GM23338 (cell line): ENCODE data around the gene HSD11B1L. TPM values are rescaled to one million over a fixed set of nuclear protein-coding genes. Genes with fewer than 3 reads are reported as not detected.

Experiments
- ATAC-seq: fragments of 200-7000 bp; cut with Tn5 transposase; 3 replicates; pipeline ENCODE4 v1.9.1; 2020
- DNase-seq: peaks from one replicate; pipeline ENCODE4 v3.0.0-alpha.2; 2015; ENCODE audit warnings: low spot score
- H2AFZ ChIP-seq: fragments of 200-600 bp; sonication (generic); 2 replicates; pipeline ENCODE4 v1.8.0; 2016; ENCODE audit warnings: antibody characterized with exemption, mild to moderate bottlenecking, moderate library complexity
- H3F3A ChIP-seq: fragments of 200-600 bp; sonication (generic); replicated peaks from 2 replicates; pipeline ENCODE4 v1.8.0; 2017; ENCODE audit warnings: antibody characterized with exemption, mixed run types, low read depth
- H3K27ac ChIP-seq: fragments of 200-600 bp; sonication (generic); 2 replicates; pipeline ENCODE4 v1.6.1; 2016; ENCODE audit warnings: low read depth
- H3K27me3 ChIP-seq: fragments of 200-600 bp; sonication (generic); 2 replicates; pipeline ENCODE4 v1.8.0; 2016; ENCODE audit warnings: mild to moderate bottlenecking, mixed run types, moderate library complexity; ENCODE audit not compliant: insufficient read depth
- H3K36me3 ChIP-seq: fragments of 200-600 bp; sonication (generic); 2 replicates; pipeline ENCODE4 v1.8.0; 2016; ENCODE audit warnings: mild to moderate bottlenecking; ENCODE audit not compliant: insufficient read depth
- H3K4me1 ChIP-seq: fragments of 200-600 bp; sonication (generic); 2 replicates; pipeline ENCODE4 v1.8.0; 2016; ENCODE audit warnings: mild to moderate bottlenecking, moderate library complexity; ENCODE audit not compliant: insufficient read depth
- H3K4me2 ChIP-seq: fragments of 200-600 bp; sonication (generic); 2 replicates; pipeline ENCODE4 v1.7.1; 2017; ENCODE audit warnings: mixed run types
- H3K4me3 ChIP-seq: fragments of 200-600 bp; sonication (generic); 2 replicates; pipeline ENCODE4 v1.6.1; 2016; ENCODE audit warnings: mixed run types
- H3K79me2 ChIP-seq: fragments of 200-600 bp; sonication (generic); replicated peaks from 2 replicates; pipeline ENCODE4 v1.8.0; 2017; ENCODE audit warnings: mild to moderate bottlenecking; ENCODE audit not compliant: insufficient read depth
- H3K9me2 ChIP-seq: fragments of 200-600 bp; sonication (generic); 2 replicates; pipeline ENCODE4 v1.8.0; 2017; ENCODE audit not compliant: insufficient read depth
- H4K20me1 ChIP-seq: fragments of 200-600 bp; sonication (generic); replicated peaks from 2 replicates; pipeline ENCODE4 v1.8.0; 2017; ENCODE audit warnings: mild to moderate bottlenecking; ENCODE audit not compliant: insufficient read depth
- H3K27ac Mint-ChIP-seq: 2 replicates; pipeline ENCODE4 v1.8.0; 2020; ENCODE audit warnings: inconsistent platforms, mild to moderate bottlenecking, moderate library complexity, mixed read lengths
- H3K27me3 Mint-ChIP-seq: 3 replicates; pipeline ENCODE4 v1.8.0; 2022; ENCODE audit warnings: low read depth, mild to moderate bottlenecking, moderate library complexity, mixed read lengths, inconsistent platforms; ENCODE audit not compliant: insufficient read depth, poor library complexity
- H3K36me3 Mint-ChIP-seq: 3 replicates; pipeline ENCODE4 v1.8.0; 2021; ENCODE audit warnings: low read depth, mild to moderate bottlenecking, inconsistent platforms, moderate library complexity, mixed read lengths
- H3K4me1 Mint-ChIP-seq: 3 replicates; pipeline ENCODE4 v1.8.0; 2020; ENCODE audit warnings: mild to moderate bottlenecking, inconsistent platforms, mixed read lengths
- H3K4me3 Mint-ChIP-seq: 3 replicates; pipeline ENCODE4 v1.8.0; 2021; ENCODE audit warnings: moderate library complexity, mild to moderate bottlenecking, inconsistent platforms, mixed read lengths
- H3K9me3 Mint-ChIP-seq: 3 replicates; pipeline ENCODE4 v1.8.0; 2020; ENCODE audit warnings: moderate library complexity, mild to moderate bottlenecking, inconsistent platforms, mixed read lengths
- CREB1 ChIP-seq: fragments of 250-450 bp; sonication (Bioruptor Pico); IDR thresholded peaks from 2 replicates; pipeline ENCODE4 v1.5.0; 2020; ENCODE audit warnings: low read depth, mild to moderate bottlenecking, moderate library complexity
- CTCF ChIP-seq, 2 experiments: fragments of 200-600 bp in 1 of 2; sonication (generic) in 1 of 2; conservative IDR thresholded peaks; 2 replicates each; pipeline versions ENCODE4 v1.5.1 to v1.6.1; 2016 to 2017; ENCODE audit warnings: antibody characterized with exemption in 2 of 2, low read depth in 2 of 2, mild to moderate bottlenecking in 2 of 2, moderate library complexity in 1 of 2
- ZNF114 ChIP-seq: fragments of 250-450 bp; sonication (Bioruptor Pico); IDR thresholded peaks from 2 replicates; pipeline ENCODE4 v1.5.0; 2020; ENCODE audit warnings: mild to moderate bottlenecking, moderate library complexity
- polyA plus RNA-seq: library from polyadenylated mRNA; unstranded; fragments of >200 nt; fragmentation: Nextera tagmentation; extraction: Ambion mirVana; gene quantifications from 2 replicates; pipeline ENCODE4 v1.2.1, GENCODE V29; 2016
- total RNA-seq: library from RNA; depleted of rRNA; stranded (reverse); fragments of >200 nt; shearing (Covaris generic); gene quantifications from 2 replicates; pipeline ENCODE4 v1.2.3, GENCODE V29; 2014
- TF ChIP-seq, protein P1 (sequence below): fragments of 250-450 bp; sonication (Bioruptor Pico); IDR thresholded peaks from 2 replicates; pipeline ENCODE4 v1.5.0; 2020; ENCODE audit warnings: mild to moderate bottlenecking, moderate library complexity

HSD11B1L gene
- total and polyA plus RNA-seq, 2 experiments from 2014 or later: 12.9 to 18.4 TPM

- no peak for TF ChIP-seq CREB1 (CRISPR knock-in tag)
These were observed 14.3 kb downstream of the HSD11B1L start (continued) for GRCh38 chr19:5694956-5695648.

DNA sequence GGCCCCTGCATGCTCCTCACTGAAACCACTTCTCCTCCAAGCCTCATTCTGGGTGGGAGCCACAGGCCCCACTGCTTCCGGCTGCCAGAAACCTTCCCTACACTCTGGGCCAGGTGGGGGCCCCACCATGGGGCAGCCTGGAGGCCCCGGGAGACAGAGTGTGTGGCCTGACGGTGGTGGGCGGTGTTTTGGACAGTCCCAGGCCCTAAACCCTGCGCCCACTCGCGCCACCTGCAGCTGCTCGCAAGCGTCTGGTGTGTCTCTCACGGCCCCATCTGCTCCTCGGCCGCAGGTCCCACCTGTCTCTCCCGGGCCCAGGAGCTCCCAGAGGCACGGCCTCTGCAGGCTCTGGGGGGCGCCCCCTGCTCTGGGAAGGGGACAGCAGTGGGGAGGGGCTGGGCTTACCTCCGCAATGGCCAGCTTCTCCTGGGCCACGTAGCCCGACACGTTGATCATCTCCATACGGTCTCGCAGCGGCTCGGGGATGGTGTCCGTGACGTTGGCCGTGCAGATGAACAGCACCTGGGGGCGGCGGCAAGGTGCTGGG lies 14.9 kb downstream of the HSD11B1L start:
- TF ChIP-seq ZNF114 (no peak), CTCF (conservative IDR thresholded peaks at IDR 0.05; ENCODE audit: low read depth in 2 of 2) (peak in 1 of 2 experiments; percentile 31; a peak in 2 of 4 replicates)
- TF ChIP-seq, protein P1, sequence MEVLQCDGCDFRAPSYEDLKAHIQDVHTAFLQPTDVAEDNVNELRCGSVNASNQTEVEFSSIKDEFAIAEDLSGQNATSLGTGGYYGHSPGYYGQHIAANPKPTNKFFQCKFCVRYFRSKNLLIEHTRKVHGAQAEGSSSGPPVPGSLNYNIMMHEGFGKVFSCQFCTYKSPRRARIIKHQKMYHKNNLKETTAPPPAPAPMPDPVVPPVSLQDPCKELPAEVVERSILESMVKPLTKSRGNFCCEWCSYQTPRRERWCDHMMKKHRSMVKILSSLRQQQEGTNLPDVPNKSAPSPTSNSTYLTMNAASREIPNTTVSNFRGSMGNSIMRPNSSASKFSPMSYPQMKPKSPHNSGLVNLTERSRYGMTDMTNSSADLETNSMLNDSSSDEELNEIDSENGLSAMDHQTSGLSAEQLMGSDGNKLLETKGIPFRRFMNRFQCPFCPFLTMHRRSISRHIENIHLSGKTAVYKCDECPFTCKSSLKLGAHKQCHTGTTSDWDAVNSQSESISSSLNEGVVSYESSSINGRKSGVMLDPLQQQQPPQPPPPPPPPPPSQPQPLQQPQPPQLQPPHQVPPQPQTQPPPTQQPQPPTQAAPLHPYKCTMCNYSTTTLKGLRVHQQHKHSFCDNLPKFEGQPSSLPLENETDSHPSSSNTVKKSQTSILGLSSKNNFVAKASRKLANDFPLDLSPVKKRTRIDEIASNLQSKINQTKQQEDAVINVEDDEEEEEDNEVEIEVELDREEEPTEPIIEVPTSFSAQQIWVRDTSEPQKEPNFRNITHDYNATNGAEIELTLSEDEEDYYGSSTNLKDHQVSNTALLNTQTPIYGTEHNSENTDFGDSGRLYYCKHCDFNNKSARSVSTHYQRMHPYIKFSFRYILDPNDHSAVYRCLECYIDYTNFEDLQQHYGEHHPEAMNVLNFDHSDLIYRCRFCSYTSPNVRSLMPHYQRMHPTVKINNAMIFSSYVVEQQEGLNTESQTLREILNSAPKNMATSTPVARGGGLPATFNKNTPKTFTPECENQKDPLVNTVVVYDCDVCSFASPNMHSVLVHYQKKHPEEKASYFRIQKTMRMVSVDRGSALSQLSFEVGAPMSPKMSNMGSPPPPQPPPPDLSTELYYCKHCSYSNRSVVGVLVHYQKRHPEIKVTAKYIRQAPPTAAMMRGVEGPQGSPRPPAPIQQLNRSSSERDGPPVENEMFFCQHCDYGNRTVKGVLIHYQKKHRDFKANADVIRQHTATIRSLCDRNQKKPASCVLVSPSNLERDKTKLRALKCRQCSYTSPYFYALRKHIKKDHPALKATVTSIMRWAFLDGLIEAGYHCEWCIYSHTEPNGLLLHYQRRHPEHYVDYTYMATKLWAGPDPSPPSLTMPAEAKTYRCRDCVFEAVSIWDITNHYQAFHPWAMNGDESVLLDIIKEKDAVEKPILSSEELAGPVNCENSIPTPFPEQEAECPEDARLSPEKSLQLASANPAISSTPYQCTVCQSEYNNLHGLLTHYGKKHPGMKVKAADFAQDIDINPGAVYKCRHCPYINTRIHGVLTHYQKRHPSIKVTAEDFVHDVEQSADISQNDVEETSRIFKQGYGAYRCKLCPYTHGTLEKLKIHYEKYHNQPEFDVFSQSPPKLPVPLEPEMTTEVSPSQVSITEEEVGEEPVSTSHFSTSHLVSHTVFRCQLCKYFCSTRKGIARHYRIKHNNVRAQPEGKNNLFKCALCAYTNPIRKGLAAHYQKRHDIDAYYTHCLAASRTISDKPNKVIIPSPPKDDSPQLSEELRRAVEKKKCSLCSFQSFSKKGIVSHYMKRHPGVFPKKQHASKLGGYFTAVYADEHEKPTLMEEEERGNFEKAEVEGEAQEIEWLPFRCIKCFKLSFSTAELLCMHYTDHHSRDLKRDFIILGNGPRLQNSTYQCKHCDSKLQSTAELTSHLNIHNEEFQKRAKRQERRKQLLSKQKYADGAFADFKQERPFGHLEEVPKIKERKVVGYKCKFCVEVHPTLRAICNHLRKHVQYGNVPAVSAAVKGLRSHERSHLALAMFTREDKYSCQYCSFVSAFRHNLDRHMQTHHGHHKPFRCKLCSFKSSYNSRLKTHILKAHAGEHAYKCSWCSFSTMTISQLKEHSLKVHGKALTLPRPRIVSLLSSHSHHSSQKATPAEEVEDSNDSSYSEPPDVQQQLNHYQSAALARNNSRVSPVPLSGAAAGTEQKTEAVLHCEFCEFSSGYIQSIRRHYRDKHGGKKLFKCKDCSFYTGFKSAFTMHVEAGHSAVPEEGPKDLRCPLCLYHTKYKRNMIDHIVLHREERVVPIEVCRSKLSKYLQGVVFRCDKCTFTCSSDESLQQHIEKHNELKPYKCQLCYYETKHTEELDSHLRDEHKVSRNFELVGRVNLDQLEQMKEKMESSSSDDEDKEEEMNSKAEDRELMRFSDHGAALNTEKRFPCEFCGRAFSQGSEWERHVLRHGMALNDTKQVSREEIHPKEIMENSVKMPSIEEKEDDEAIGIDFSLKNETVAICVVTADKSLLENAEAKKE (CRISPR knock-in tag): no peak
- peaks cover 83% of the 10 kb centered on the region for H3K36me3 Mint-ChIP-seq
- H3K4me3 Mint-ChIP-seq: no peak overlapping the region
- Histone ChIP-seq H3K9me2 (no peaks in the 10 kb centered on the region), H3F3A (peaks cover 16% of the 10 kb centered on the region), H3K4me1 (no peaks in the 10 kb centered on the region), H3K4me2 (no peak overlapping the region), H3K4me3 (no peak overlapping the region), H3K27me3 (no peaks in the 10 kb centered on the region), H3K36me3 (no peaks in the 10 kb centered on the region), H4K20me1 (peaks cover 13% of the 10 kb centered on the region; the same call in 1 of the 2 replicates), H2AFZ (no peak overlapping the region), H3K79me2 (peaks cover 20% of the 10 kb centered on the region), H3K27ac (no peak overlapping the region)
- peak; percentile 3; the same call in 2 of the 3 replicates for ATAC-seq
- no peak overlapping the region for H3K27ac Mint-ChIP-seq
- H3K27me3 Mint-ChIP-seq: peaks cover 49% of the 10 kb centered on the region
- H3K9me3 Mint-ChIP-seq: peaks cover 3% of the 10 kb centered on the region; the same call in 2 of the 3 replicates
- peak; percentile 24 for DNase-seq
- 0 out of 3 replicates have a peak, but pooled peaks cover 4% of the 10 kb centered on the region for H3K4me1 Mint-ChIP-seq
